SH-SY5Y (cell line): ENCODE data around the gene MALAT1.

Experiments used
- GATA2 ChIP-seq: IDR thresholded peaks from 2 replicates; pipeline ENCODE4 v1.6.1; 2011; ENCODE audit warnings: mild to moderate bottlenecking, low read depth, low read length
- GATA3 ChIP-seq: IDR thresholded peaks from 2 replicates; pipeline ENCODE4 v1.6.1; 2011; ENCODE audit warnings: low read depth, mild to moderate bottlenecking, low read length, moderate library complexity

Gene MALAT1

GRCh38 chr11:65539744-65540289, 41.0 kb downstream of the MALAT1 start:
- TF ChIP-seq GATA3 (no peak), GATA2 (no peak)

DNA sequence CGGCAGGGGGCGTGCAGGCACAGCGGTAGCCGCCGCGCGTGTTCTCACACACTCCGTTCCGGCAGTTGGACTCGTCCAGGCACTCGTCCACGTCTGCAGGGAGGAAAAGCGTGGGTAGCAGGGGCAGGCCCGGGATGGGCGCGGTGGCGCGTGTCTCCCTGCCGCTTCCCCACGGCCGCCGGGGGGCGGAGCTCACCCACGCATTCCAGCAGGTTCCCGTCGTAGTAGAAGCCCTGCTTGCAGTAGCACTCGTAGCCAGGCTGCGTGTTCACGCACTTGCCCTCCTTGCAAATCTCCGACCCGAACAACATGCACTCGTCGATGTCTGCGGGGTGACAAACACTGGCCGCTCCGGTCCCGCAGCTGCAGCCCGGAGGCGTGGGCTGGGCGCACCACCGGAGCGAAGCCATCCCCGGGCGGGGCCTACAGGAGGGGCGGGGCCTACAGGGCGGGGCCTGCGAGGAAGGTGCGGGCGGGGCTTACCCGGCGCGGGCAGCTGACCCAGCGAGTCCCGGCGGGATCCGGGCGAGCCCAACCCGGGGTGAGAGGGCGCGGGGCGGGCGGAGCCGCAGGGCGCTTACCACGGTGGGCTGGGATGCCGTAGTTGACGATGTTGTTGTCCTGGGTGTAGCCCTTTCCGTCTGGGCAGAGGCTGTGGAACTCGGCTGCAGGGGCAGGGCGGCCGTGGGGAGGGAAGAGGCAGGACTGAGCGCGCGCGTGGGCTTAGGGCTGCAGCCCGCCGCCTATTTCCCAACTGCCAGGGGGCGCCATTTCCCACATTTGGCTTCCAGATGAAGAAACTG, 41.6 kb downstream of the MALAT1 start:
- TF ChIP-seq GATA3 (no peak), GATA2 (no peak)

GRCh38 chr11:65541093-65541982, 42.5 kb downstream of the MALAT1 start:
- no peak for TF ChIP-seq GATA3
- TF ChIP-seq GATA2 = no peak

DNA sequence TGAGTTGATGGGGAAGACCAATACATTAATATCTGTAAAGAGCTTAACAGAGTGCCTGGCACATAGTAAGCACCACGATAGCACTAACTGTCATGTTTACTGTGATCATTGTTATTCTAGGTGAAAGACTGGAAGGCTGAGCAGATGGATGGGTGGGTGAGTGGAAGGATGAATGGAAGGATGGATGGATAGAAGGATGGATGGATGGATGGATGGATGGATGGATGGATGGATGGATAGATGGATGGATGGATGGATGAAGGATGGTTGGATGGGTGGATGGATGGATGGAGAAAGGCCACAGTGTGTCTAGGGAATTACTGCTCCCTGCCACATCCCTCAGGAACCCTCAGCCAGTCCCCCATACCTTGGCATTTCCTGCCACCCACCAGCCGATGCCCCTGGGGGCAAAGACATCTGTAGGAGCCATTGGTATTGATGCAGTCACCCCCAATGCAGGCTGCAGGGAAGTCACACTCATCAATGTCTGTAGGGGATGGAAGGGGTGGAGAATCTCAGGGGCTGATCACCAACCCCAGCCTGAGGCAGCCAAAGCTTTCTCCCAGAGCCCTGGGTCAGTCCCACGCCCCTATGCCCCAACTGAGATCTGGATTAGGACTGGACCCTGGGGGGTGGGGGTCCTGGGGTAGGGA, 44.0 kb downstream of the MALAT1 start:
- TF ChIP-seq GATA2 = no peak
- no peak for TF ChIP-seq GATA3

DNA sequence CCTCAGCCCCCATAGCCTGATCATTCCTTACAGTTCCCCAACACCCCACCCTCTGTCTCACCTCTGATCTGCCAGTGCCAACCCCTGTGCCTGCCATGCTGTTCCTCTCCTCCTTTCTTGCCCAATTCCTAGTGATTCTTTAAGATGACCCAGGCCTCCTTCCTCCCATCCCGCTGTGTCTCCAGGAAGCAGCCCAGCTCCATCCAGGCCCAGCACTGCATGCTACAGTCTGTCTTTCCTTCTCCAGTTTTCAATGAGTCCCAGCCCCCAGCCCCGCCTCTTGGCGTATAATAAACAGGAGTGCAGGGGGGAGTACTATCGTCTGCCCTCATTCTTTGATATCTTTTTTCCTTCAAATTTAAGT, 47.0 kb downstream of the MALAT1 start:
- TF ChIP-seq GATA3 (no peak), GATA2 (no peak)

DNA sequence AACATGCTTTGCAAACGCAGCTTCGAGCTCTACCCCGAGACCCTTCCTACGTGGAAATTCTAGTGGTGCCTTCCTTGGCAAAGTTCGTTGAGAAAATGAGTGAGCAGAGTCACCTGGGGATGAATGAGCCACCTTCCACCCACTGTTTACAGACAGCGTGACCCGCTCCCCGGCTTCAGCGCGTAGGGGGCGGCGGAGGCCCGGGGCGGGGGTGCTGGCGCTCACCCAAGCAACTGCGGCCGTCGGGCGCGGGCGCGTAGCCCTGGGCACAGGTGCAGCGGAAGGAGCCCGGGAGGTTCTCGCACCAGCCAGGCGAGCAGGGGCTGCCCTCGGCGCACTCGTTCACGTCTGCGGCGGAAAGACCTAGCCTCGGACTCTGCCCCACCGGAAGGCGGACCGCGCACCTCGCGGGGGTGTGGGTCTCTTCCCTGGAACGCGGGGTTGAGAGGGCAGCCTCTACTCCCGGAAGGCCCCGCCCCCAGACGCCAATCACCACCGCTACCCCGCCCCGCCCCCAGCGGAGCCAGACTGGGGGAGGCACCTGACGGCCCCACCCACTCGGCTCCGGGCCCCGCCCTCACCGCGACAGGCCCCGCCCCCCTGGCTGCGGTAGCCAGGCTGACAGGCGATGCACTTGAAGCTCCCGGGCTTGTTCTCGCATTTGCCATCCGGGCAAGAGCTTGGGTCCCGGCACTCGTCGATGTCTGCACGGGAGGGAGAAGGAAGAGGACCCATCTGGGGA, 47.5 kb downstream of the MALAT1 start:
- no peak for TF ChIP-seq GATA3
- TF ChIP-seq GATA2 = no peak

- no peak for TF ChIP-seq GATA2
- no peak for TF ChIP-seq GATA3
Measured at GRCh38 chr11:65547446-65548125, 48.7 kb downstream of the MALAT1 start.

GRCh38 chr11:65548395-65548794, 49.5 kb downstream of the MALAT1 start:
- no peak for TF ChIP-seq GATA3
- no peak for TF ChIP-seq GATA2

- no peak for TF ChIP-seq GATA3
Measured at GRCh38 chr11:65549096-65549495, 50.3 kb downstream of the MALAT1 start.

DNA sequence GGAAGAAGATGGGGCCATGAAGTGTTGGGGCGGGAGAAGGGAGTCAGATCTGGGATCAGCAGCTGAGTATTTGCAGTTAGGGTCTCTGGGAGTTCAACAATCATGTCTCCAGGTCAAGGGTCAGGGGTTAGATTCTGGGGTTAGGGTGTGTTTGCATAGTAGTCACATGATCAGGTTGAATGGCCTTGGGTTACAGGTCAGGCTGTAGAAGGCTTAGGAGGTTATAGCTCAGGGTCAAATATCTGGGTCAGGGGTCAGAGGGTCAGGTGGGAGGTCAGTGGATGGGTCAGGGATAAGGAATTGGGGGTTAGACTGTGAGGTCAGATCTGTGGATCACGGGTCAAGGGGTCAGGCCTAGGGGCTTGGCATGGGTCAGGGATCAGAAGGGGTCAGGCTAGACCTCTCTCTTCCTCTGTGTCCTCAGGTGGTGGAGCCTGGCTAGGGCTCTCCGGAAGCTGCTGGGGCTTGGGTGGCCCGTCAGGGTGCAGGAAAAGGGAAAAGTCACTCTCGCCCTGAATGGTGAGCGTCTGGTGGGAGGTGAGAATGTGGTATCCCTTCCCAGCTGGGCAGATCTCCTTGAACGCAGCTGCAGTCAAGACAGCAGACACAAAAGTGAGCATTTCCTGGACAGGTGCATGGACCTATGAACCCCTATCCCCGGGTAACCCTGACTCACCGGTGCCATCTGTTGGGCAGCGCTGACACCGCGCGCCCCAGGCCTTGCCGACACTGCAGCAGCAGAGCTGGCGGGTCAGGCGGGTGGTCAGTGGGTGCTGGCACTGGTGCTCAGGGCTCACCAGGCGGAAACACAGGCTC, 52.9 kb downstream of the MALAT1 start:
- no peak for TF ChIP-seq GATA3
- TF ChIP-seq GATA2 = no peak

- no peak for TF ChIP-seq GATA2
- TF ChIP-seq GATA3 = no peak
Measured at GRCh38 chr11:65552388-65552951, 53.6 kb downstream of the MALAT1 start.

DNA sequence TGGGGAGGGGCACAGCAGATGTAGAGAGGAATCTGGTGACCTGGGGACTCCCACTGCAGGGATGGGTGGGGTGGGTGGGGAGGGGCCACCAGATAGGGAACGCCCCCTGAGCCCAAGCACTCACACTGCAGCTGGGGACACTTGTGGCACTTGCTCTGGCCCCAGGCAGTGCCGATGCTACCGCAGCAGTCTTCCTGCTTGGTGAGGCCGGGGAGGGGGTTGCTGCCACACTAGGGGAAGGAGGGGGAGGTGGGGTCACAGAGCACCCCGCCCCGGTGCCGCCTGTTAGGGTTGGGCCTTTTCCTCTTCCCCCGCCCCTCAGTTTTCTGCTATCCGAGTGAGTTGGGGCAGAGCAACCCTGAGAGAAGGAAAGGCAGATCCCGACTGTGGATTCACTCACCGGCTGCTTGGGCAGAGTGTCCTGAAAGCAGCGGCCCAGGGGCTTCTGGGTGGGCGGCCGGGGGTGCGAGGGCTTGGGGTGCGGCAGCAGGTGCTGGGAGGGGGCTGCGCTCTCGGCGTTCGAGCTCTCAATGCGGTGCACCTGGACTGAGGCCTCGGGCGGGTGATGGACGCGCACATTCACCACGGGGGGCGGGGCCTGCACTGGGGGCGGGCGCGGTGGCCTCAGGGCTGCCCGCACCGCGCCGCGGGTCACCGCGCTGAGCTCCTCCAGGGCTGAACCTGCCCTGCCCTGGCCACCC, 54.6 kb downstream of the MALAT1 start:
- TF ChIP-seq GATA2 (no peak), GATA3 (no peak)
